ENCODE results near the gene OR1F1.

DNA sequence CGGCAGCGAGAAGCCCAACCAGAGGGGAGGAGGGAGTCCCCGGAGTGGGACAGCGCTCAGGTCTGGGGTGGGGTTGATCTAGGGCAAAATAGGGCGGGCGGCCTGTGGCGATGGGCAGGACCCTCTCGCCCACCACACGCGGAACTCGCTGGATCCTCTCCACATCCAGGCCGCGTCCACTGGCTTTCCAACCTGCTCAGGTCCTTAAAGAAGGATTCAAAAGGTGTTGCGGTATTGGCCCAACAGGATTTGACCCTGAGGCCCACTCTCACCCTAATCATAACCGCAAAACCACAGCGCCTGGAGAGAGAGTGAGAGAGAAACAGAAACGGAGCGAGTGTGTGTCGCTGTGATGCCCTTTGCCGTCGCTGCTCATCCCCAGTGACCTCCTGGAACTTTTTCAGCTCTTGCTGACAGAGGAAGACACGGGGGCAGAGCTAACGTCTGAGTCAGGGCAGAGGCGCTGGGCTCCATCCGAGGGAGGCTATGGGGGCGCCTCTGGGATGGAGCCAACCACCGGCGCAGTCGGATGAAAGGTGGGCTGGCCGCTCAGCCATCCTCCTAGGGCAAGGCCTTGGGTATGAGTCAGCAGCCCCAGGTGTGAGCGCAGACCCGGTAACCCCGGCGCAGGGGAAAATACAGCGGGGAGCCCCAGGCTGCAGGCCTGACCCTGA is 16.7 kb upstream of the OR1F1 start:
- TF ChIP-seq, protein P1, sequence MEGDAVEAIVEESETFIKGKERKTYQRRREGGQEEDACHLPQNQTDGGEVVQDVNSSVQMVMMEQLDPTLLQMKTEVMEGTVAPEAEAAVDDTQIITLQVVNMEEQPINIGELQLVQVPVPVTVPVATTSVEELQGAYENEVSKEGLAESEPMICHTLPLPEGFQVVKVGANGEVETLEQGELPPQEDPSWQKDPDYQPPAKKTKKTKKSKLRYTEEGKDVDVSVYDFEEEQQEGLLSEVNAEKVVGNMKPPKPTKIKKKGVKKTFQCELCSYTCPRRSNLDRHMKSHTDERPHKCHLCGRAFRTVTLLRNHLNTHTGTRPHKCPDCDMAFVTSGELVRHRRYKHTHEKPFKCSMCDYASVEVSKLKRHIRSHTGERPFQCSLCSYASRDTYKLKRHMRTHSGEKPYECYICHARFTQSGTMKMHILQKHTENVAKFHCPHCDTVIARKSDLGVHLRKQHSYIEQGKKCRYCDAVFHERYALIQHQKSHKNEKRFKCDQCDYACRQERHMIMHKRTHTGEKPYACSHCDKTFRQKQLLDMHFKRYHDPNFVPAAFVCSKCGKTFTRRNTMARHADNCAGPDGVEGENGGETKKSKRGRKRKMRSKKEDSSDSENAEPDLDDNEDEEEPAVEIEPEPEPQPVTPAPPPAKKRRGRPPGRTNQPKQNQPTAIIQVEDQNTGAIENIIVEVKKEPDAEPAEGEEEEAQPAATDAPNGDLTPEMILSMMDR (IDR thresholded peaks at IDR 0.05): no peak
- TF ChIP-seq, protein P2, sequence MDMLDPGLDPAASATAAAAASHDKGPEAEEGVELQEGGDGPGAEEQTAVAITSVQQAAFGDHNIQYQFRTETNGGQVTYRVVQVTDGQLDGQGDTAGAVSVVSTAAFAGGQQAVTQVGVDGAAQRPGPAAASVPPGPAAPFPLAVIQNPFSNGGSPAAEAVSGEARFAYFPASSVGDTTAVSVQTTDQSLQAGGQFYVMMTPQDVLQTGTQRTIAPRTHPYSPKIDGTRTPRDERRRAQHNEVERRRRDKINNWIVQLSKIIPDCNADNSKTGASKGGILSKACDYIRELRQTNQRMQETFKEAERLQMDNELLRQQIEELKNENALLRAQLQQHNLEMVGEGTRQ (IDR thresholded peaks at IDR 0.05; ENCODE audit: borderline replicate concordance, low read depth, low read length): no peak
- TF ChIP-seq YY1 (IDR thresholded peaks at IDR 0.05; ENCODE audit: low read depth) (no peak), PBX3 (IDR thresholded peaks at IDR 0.05) (no peak), POLR2AphosphoS5 (IDR thresholded peaks at IDR 0.05; ENCODE audit: low read depth, low read length) (no peak), FOXJ3 (CRISPR knock-in tag; IDR thresholded peaks at IDR 0.05) (no peak), GATA2 (CRISPR knock-in tag; IDR thresholded peaks at IDR 0.05) (no peak), GABPA (IDR thresholded peaks at IDR 0.05; ENCODE audit: low read depth) (no peak), RAD21 (IDR thresholded peaks at IDR 0.05; ENCODE audit: low read length) (no peak), EP300 (IDR thresholded peaks at IDR 0.05; ENCODE audit: borderline replicate concordance in 1 of 2, low read depth in 1 of 2, low read length in 1 of 2) (no peak), RCOR1 (IDR thresholded peaks at IDR 0.05; ENCODE audit: low read length) (no peak)
